ENCODE results near the gene OOSP4A.

Gene OOSP4A

DNA sequence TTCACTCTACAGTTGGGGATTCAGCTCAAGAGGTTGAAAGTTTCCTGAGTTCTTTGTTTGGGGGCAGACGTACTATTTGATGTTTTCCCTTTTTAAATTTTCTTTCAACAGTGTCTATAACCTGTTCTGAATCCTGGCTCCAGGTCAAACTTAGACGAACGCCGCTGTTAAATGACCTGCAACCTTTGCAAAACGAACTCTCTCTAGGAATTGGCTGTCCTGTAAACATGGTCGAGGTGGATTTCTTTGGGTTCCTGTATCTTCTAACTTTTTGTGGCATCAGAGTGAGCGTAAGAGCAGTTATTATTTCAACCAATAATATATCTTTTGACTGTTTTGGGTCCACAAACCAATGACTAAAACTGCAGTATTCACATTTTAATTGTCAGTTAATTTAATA, 1.6 kb downstream of the OOSP4A start:
- Histone ChIP-seq H4K20me1 (ENCODE audit: insufficient read depth) (no peaks in the 10 kb centered on the region), H3K9ac (no peak overlapping the region), H3K27ac (no peak overlapping the region), H2AFZ (ENCODE audit: low read depth) (no peak overlapping the region), H3K79me2 (ENCODE audit: insufficient read depth, low read depth) (no peaks in the 10 kb centered on the region), H3K4me3 (IDR thresholded peaks at IDR 0.05; ENCODE audit: insufficient read depth, low read depth, low read length) (no peak overlapping the region), H3K4me2 (no peak overlapping the region), H3K36me3 (ENCODE audit: insufficient read depth) (no peaks in the 10 kb centered on the region), H3K27me3 (ENCODE audit: insufficient read depth, low read depth) (no peaks in the 10 kb centered on the region), H3K4me1 (ENCODE audit: low read depth, poor library complexity, severe bottlenecking) (no peaks in the 10 kb centered on the region)
- TF ChIP-seq, protein P1, sequence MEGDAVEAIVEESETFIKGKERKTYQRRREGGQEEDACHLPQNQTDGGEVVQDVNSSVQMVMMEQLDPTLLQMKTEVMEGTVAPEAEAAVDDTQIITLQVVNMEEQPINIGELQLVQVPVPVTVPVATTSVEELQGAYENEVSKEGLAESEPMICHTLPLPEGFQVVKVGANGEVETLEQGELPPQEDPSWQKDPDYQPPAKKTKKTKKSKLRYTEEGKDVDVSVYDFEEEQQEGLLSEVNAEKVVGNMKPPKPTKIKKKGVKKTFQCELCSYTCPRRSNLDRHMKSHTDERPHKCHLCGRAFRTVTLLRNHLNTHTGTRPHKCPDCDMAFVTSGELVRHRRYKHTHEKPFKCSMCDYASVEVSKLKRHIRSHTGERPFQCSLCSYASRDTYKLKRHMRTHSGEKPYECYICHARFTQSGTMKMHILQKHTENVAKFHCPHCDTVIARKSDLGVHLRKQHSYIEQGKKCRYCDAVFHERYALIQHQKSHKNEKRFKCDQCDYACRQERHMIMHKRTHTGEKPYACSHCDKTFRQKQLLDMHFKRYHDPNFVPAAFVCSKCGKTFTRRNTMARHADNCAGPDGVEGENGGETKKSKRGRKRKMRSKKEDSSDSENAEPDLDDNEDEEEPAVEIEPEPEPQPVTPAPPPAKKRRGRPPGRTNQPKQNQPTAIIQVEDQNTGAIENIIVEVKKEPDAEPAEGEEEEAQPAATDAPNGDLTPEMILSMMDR (conservative IDR thresholded peaks at IDR 0.05; ENCODE audit: low read depth, low read length), result no peak

DNA sequence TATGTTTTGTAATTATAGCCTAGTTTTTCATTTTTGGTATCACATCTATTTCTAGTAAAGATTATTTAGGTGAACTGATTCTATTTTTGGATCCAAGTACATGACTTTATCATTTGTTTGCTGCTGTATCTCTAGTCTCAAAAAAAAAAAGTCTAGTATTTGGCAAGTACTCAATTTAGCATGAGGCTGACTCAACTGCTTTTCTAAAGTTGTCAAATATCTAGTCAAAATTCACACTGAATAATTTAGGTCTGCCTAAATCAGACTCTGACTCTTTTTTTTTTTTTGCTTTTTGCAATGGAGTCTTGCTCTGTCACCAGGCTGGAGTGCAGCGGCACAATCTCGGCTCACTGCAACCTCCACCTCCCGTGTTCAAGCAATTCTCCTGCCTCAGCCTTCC, 2.4 kb downstream of the OOSP4A start:
- Histone ChIP-seq H3K4me3 (IDR thresholded peaks at IDR 0.05; ENCODE audit: insufficient read depth, low read depth, low read length) (no peak overlapping the region), H3K79me2 (ENCODE audit: insufficient read depth, low read depth) (no peaks in the 10 kb centered on the region), H2AFZ (ENCODE audit: low read depth) (no peak overlapping the region), H4K20me1 (ENCODE audit: insufficient read depth) (no peaks in the 10 kb centered on the region), H3K4me2 (no peak overlapping the region), H3K36me3 (ENCODE audit: insufficient read depth) (no peaks in the 10 kb centered on the region), H3K27ac (no peak overlapping the region), H3K9ac (no peak overlapping the region), H3K27me3 (ENCODE audit: insufficient read depth, low read depth) (no peaks in the 10 kb centered on the region), H3K4me1 (ENCODE audit: low read depth, poor library complexity, severe bottlenecking) (no peaks in the 10 kb centered on the region)
- TF ChIP-seq, protein P1 (conservative IDR thresholded peaks at IDR 0.05; ENCODE audit: low read depth, low read length), result no peak

DNA sequence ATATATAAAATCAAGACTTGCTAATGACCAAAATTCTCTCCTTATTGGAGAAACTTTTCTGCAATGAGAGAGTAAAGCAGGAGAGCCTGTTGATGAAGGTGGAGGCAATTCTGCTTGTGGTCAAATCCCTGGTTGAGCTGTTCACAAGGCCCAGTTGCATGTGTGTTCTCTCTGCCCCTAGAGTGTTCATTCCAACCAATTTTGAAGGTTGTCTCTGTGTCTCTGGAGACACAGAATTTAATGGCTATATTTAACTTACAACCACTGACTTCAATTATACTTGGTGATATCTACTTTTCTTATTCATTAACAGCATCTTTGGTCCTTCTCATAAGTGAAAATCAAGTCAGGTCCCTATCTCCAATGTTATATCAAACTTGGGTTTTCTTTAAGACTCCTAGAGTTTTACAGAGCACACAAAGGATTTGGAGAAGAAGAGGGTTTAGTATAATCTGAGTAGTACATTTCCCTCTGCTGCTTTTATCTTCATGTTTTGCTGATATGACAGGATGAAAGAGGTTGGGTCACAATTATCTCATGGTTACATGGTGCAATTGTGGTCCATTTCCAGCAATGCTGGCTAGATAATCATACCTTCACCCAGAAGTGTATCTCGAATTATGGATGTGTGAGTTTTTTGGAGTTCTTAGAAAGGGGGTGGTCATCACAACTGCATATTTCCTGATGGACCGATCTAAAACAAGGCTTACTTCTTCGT, 4.0 kb downstream of the OOSP4A start:
- Histone ChIP-seq H3K27me3 (ENCODE audit: insufficient read depth, low read depth) (no peaks in the 10 kb centered on the region), H3K4me1 (ENCODE audit: low read depth, poor library complexity, severe bottlenecking) (no peaks in the 10 kb centered on the region), H3K4me2 (no peak overlapping the region), H2AFZ (ENCODE audit: low read depth) (no peak overlapping the region), H3K4me3 (IDR thresholded peaks at IDR 0.05; ENCODE audit: insufficient read depth, low read depth, low read length) (no peak overlapping the region), H3K79me2 (ENCODE audit: insufficient read depth, low read depth) (no peaks in the 10 kb centered on the region), H4K20me1 (ENCODE audit: insufficient read depth) (no peaks in the 10 kb centered on the region), H3K27ac (no peak overlapping the region), H3K36me3 (ENCODE audit: insufficient read depth) (no peaks in the 10 kb centered on the region), H3K9ac (no peak overlapping the region)
- TF ChIP-seq, protein P1 (conservative IDR thresholded peaks at IDR 0.05; ENCODE audit: low read depth, low read length), result no peak

DNA sequence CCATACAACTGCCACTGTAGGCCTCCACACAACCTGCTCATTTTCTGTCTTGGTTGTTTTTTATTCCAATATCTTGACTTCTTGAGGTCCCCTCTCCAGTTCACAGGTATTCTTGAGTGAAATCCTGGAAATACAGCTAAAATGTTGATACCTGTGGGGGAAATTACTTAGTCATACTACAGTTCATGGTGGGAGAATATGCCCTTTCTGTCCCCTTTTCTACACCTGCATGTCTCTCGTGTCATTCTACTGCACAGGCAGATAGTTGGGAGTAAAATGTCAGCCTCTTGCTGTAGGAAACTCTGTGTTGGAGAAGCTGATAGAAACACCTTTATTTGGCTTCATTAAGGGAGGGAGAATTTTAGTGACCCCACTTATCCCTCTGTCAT, 4.6 kb downstream of the OOSP4A start:
- H3K27ac ChIP-seq, result no peak overlapping the region
- no peaks in the 10 kb centered on the region for H4K20me1 ChIP-seq (ENCODE audit: insufficient read depth)
- no peak overlapping the region for H3K4me2 ChIP-seq
- H3K36me3 ChIP-seq (ENCODE audit: insufficient read depth), result no peaks in the 10 kb centered on the region
- H3K79me2 ChIP-seq (ENCODE audit: insufficient read depth, low read depth), result no peaks in the 10 kb centered on the region
- no peaks in the 10 kb centered on the region for H3K4me1 ChIP-seq (ENCODE audit: low read depth, poor library complexity, severe bottlenecking)
- no peak overlapping the region for H2AFZ ChIP-seq (ENCODE audit: low read depth)
- H3K4me3 ChIP-seq (IDR thresholded peaks at IDR 0.05; ENCODE audit: insufficient read depth, low read depth, low read length), result no peak overlapping the region
- H3K9ac ChIP-seq, result no peak overlapping the region
- H3K27me3 ChIP-seq (ENCODE audit: insufficient read depth, low read depth), result no peaks in the 10 kb centered on the region
- TF ChIP-seq, protein P1 (conservative IDR thresholded peaks at IDR 0.05; ENCODE audit: low read depth, low read length), result no peak

Measured in KMS-11 (cell line).